GM19025 (cell line): ENCODE data around the gene MARK2.

Experiments
- ATAC-seq: cut with Tn5 transposase; IDR thresholded peaks from one replicate; pipeline ENCODE4 v1.9.1; 2021; ENCODE audit warnings: mild to moderate bottlenecking, low read depth, moderate library complexity; ENCODE audit not compliant: unreplicated experiment

MARK2 gene

GRCh38 chr11:63826471-63827190, 12.3 kb upstream of the MARK2 start:
- no peak for ATAC-seq

DNA sequence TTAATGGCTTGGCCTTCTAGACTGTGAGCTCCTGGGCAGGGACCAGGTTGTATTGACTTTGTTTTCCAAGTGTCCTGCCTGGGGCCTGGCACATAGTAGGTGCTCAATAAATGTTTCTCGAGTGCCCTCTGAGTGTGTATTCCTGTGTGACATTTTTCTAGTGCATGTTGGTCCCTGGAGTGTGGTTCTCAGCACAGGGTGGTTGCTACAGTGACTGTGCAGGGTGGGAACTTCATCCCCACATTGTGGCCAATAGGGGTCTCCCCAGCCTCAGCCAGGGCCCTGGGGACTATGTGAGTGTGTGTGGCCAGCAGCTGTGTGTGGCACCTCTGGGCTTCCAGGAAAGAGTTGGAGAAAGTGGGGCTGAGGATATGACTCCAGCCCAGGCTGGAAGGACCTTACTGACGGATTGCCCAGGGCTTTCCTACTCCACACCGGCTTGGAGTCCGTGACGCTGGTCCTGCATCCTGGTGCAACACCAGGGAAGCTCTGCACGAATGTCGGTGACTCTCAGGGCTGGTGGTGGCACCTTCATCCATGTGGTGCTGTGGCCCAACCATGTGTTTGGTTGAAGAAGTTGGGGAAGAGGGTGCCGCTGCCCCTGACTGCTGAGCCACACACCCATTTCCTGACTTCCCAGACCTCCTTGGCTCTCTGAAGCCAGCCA, 9.0 kb upstream of the MARK2 start:
- ATAC-seq: no peak

GRCh38 chr11:63831326-63831725, 7.6 kb upstream of the MARK2 start:
- ATAC-seq: no peak

GRCh38 chr11:63832336-63832735, 6.6 kb upstream of the MARK2 start:
- ATAC-seq: no peak

DNA sequence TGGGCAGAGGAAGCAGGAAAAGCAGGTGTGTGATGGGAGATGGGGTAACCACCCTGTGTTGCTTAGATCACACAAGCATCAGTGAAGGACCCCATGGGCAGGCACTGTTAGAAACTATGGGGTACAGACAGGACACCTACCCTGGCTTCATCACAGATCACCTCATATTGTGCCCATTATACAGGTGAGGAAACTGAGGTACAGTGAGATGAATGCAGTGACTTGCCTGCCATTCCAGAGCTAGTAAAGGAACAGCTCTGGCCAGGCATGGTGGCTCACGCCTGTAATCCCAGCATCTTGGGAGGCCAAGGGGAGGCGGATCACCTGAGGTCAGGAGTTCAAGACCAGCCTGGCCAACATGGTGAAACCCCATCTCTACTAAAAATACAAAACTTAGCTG, 5.9 kb upstream of the MARK2 start:
- no peak for ATAC-seq

GRCh38 chr11:63834535-63835157, 4.3 kb upstream of the MARK2 start:
- no peak for ATAC-seq

GRCh38 chr11:63835158-63835545, 3.8 kb upstream of the MARK2 start:
- no peak for ATAC-seq

GRCh38 chr11:63837027-63837688, 1.8 kb upstream of the MARK2 start:
- ATAC-seq: no peak

DNA sequence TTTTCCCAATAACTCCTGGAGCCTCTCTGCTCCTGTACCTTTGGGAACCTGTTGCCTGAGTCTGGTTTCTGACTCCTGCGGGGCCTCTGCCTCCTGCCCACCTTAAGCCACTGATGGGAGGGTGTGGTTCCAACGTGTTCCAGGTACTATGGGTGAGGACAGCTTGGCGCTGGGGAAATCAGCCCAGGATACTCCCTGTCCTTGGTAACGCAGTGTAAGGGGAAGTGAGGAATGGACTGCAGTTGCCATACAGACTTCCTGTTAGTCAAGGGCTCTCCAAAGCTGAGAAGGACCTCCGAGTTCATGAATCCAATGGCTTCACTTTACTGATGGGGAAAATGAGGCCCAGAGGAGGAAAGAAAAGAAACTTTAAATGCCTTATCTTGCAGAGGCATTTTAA, 1.2 kb upstream of the MARK2 start:
- ATAC-seq: no peak

GRCh38 chr11:63838150-63838677, 696 bp upstream of the MARK2 start:
- no peak for ATAC-seq

DNA sequence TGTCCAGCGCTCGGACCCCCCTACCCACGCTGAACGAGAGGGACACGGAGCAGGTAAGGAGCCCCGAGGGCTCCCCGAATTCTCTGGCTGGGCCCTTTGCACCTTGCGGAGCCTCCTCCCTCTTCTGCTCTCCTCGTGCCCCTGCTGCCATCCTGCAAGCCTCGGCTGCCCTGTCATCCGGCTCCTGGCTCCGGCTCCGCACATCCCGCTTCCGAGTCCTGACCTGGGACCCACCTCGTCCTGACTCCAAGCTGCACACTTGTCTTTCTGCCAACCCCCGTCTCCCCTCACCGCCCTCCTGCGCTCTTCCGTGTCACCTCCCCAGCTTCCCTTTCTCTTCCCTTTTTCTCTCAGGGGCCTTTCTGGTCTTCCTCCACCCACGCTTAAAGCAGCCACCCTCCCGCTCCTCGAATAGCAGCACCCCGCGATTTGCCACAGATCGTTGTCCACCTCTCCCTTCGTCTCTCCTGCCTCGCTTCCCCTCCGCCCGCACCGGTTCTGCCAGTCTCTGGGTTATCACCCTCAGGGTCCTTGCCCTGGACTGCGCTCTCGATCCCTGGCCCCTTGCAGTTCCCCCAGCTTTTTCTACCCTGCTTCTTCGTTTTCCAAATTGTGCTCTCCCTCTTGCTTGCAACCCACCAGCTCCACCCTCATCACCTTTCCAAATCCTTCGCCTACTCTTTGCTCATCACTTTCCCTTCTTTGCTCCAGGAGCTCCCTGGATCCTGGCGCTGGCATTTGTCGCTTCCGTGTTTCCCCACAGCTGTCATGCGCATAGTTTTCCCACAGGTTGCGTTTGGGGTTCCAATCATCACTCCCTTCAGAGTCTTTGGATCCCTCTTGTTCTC, 822 bp downstream of the MARK2 start:
- ATAC-seq: no peak

DNA sequence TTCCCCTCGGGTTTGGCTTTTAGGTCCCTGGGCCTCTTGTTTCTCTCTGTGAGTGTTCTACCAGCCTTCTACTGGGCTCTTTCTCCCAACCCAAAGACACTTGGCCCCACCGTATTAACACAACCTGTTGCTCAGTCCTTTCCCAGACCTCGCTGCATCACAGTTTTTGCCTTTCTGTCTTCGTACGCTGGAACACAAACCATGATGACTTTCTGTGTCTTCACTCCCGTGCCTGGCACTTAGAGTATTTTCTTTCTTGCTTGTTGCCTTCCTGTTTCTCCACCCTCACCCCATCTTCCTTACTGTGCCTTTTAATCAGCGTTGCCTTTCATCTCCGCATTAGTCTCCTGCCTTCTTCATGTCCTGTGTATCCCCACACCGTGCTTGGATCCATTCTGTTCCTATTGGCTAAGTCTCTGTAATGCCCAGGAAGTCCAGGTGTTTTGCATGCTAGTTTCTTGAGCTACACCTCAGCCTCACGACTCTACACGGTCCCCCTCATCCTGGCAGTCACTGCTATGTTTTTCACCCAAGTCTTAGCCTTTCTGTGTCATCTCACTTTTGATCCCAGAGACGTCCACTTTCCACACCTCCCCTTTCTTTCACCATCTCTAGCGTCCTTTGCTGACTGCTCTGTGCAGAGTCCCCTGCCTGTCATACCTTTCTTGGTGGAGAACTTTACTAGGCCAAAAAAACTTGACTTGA, 1.6 kb downstream of the MARK2 start:
- ATAC-seq: no peak

DNA sequence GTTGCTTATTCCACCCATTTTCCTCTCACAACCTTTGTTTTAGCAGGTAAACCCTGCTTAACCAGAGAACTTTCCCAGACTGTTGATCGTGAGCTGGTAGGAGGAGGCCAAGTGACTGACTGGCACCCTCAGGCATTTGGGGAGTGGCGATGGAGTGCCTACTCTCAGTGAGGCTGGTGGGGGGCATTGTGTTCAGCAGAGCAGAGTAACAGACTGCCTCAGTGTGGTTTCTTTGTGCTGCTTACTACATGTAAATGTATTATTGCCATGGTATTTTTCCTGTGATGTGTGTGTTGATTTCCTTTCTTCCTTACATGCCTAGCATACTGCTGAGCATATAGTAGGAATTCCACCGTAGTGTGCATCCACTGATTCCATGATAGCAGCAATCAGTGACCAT, 2.6 kb downstream of the MARK2 start:
- no peak for ATAC-seq

- no peak for ATAC-seq
Measured at GRCh38 chr11:63843041-63843440, 4.1 kb downstream of the MARK2 start.

DNA sequence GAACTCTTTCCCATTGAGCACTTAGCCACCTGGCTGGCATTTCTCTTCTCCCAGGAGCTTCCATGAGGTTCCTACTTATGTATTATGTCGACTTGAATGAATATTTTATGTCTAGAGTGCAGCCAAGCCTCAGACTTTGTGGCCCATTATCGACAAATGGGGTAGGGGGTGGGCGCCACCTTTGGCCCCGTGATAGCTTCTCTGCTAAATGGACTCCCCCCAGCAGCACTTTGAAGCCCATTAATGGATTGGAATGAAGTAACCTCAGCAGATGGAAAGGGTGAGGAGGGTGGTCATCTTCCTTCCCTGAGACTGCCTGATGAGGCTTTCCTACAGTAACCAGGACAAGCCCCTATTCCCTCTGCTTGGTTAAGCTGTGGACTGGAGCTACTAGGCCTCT, 5.9 kb downstream of the MARK2 start:
- ATAC-seq: no peak

DNA sequence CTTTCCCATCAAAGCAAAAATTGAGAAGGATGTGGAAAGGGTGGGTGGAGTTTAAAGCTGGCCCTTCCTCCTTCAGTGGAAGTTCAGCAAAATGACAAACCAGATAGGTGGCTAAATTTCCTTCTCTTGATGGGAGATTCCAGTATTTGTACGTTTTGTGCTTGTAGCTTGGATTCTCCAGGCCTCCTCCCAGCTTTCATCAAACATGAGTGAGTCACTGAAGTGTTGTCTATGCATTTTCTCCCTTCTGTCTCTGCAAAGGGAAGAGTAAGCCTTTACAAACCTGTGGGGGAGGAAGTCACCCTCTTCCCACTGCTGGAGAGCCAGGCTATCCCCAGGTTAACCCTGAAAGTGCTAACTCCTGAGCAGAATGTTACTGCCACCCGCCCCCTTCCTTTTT, 6.4 kb downstream of the MARK2 start:
- no peak for ATAC-seq

DNA sequence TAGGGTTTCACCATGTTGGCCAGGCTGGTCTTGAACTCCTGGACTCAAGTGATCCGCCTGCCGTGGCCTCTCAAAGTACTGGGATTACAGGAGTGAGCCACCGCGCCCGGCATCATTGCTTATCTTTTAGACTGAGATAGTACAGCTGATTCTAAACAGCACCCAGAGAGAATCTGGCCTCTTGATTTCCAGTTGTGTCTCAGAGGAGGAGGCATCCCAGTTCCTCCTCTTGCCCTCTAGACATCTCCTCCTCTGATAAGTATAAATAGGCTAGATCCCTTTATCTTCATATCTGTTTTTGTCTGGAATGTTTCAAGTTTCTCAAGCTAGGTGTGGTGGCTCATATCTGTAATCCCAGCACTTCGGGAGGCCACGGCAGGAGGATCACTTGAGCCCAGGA, 7.0 kb downstream of the MARK2 start:
- ATAC-seq: no peak

DNA sequence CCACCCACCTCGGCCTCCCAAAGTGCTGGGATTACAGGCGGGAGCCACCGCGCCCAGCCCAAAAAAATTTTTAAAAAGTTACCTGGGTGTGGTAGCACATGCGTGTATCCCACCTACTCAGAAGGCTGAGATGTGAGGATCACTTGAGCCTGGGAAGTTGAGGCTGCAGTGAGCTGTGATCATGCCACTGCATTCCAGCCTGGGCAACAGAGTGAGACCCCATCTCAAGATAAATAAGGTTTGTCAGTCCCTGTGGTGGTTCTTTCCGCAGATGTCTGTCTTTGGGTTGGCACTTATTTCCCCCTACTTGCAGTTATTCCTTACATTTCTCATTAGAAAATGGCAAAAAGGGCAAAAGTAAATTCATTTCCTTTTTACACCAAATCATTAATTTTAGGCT, 8.0 kb downstream of the MARK2 start:
- no peak for ATAC-seq

GRCh38 chr11:63847363-63847762, 8.5 kb downstream of the MARK2 start:
- ATAC-seq: no peak

GRCh38 chr11:63849691-63850090, 10.8 kb downstream of the MARK2 start:
- ATAC-seq: no peak
